ENCODE results near the gene COX5B.
"Not testable (repeated sequence)": the region's sequence is repeated elsewhere in the genome, so short reads cannot be mapped to it uniquely, and the experiment has no call there.

DNA sequence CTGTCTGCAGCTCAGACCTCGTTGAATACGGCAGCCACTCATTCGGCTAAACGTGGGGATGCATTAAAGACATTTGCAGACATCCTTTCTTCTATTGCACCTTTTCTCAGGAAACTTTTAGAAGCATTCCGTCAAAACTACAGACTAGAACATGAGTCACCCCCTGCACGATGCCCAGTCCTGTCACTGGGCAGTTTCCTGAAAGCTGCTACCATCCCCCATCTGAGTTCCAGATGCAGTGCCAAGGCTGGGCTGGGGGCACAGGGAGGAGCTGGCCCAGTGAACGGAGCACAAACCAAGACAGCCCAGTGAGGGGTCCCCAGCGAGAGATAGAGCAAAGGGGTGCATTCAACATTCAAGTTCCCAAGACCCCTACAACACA, 19.8 kb upstream of the COX5B start:
- TF ChIP-seq, protein P1, sequence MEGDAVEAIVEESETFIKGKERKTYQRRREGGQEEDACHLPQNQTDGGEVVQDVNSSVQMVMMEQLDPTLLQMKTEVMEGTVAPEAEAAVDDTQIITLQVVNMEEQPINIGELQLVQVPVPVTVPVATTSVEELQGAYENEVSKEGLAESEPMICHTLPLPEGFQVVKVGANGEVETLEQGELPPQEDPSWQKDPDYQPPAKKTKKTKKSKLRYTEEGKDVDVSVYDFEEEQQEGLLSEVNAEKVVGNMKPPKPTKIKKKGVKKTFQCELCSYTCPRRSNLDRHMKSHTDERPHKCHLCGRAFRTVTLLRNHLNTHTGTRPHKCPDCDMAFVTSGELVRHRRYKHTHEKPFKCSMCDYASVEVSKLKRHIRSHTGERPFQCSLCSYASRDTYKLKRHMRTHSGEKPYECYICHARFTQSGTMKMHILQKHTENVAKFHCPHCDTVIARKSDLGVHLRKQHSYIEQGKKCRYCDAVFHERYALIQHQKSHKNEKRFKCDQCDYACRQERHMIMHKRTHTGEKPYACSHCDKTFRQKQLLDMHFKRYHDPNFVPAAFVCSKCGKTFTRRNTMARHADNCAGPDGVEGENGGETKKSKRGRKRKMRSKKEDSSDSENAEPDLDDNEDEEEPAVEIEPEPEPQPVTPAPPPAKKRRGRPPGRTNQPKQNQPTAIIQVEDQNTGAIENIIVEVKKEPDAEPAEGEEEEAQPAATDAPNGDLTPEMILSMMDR (IDR thresholded peaks at IDR 0.05) = not testable (repeated sequence)
- TF ChIP-seq EZH2 (IDR thresholded peaks at IDR 0.05) = not testable (repeated sequence)

All from neural progenitor cell (in vitro differentiated cells).